GM13976 (cell line): ENCODE results near the gene IKZF1.
"Not testable (repeated sequence)": the region's sequence is repeated elsewhere in the genome, so short reads cannot be mapped to it uniquely, and the experiment has no call there.

Experiments
- DNase-seq: peaks from one replicate; pipeline ENCODE4 v3.0.0; 2012; ENCODE audit warnings: low spot score
- CTCF ChIP-seq: IDR thresholded peaks from 2 replicates; pipeline ENCODE4 v1.5.1; 2012; ENCODE audit warnings: borderline replicate concordance, mild to moderate bottlenecking; ENCODE audit not compliant: insufficient read depth; ENCODE audit errors: extremely low read depth, missing control alignments, control extremely low read depth
- in situ Hi-C: fragments of 300-500 bp; cut with MboI; formaldehyde crosslinking; loops from one replicate; pipeline ENCODE4 v1.12.0; 2022; ENCODE audit warnings: low sequenced_read_pairs, mixed read lengths, inconsistent platforms; ENCODE audit not compliant: unreplicated experiment

IKZF1 gene

DNA sequence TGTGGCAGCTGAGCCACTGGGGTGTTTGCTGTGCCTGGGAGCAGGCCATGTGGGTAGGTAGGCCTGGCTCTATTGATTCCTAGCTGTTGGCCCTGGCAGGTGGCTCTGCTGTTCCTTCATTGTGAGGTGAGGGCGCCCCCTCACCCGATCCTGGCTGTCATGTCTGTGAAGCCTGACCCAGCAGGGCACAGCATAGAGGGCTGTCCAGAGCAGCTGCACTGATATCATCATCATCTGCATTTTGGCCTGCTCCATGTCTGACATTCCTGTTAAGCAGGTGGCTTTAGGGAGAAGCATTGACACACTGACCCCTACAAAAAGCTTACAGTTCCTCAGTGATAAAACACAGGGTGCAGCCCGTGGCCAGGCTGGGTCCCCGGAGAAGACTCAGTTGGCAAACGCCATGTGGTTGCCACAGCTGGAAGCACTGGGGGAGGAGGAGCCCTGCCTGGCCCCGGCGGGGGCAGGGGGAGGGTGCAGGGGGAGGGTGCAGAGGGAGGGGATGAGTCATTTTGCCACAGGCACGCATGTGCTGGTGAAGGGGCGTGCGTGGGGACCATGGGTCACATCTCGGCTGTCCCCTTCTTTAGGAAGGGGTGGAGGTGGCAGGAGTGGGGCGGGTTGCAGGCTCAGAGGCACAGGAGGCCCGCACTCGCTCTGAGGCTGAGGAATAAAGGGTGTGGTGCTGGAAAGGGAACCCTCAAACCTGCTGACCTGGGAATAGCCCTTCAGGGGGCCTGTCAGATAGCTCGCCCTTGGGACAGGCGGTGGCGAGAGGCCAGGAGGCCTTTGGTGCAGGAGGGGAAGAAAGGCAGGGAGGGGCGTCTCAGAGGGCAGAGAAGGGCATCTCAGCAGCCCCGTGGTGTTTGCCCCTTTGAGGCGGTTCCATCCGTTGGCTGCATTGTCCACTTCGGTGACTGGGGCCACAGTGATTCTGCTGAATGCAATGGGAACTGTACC lies 31.6 kb downstream of the IKZF1 start:
- TF ChIP-seq CTCF: no peak
- DNase-seq: no peak
- in situ Hi-C loops: no loop called here

- no peak for DNase-seq
- in situ Hi-C loops: no loop called here
- no peak for TF ChIP-seq CTCF
Measured at GRCh38 chr7:50336894-50337703, 32.6 kb downstream of the IKZF1 start.

DNA sequence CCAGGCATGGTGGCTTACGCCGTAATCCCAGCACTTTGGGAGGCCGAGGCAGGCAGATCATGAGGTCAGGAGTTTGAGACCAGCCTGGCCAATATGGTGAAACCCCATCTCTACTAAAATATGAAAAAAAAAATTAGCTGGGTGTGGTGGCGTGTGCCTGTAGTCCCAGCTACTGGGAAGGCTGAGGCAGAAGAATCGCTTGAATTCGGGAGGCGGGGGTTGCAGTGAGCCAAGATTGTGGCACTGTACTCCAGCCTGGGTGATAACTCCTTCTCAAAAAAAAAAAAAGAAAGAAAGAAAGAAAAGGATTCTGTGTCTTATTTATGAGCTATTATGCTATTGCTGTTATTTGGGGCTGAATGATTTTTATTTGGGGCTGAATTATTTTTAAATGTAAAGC lies 35.0 kb downstream of the IKZF1 start:
- in situ Hi-C loops, DNase-seq: not testable (repeated sequence)

DNA sequence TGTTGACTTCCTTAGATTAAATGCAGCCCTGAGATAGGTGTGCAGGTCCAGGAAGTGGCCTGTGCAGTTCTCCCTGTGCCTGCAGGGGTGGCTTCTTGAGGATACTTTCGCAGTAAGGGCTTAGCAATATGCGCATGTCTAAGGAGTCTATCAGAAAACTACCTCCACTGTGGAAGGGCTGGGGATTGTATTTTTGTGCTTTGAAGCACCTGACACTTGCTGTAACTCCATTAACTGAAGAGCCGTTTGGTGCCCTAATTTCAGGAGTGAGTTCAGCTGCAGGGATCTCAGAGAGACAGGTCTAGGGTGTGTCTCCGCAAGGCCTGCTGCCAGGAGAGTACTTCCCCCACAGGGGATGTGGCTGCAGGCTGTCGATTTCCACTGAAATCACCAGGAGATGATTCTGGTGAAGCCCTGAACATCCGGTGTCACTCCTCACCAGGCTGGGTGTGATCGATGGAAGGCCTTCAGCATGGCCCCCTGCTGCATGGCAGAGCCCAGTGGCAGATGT lies 35.5 kb downstream of the IKZF1 start:
- no peak for DNase-seq
- TF ChIP-seq CTCF: no peak
- in situ Hi-C loops: no loop called here

GRCh38 chr7:50341724-50342123 lies 37.2 kb downstream of the IKZF1 start:
- no peak for DNase-seq
- no peak for TF ChIP-seq CTCF
- in situ Hi-C loops: no loop called here

- no peak for TF ChIP-seq CTCF
- DNase-seq: no peak
- in situ Hi-C loops: no loop called here
Measured at GRCh38 chr7:50342616-50343114, 38.1 kb downstream of the IKZF1 start.
